GM21360 (cell line): ENCODE results near the gene SOX12.
"Not testable (repeated sequence)": the region's sequence is repeated elsewhere in the genome, so short reads cannot be mapped to it uniquely, and the experiment has no call there.

ENCODE experiments used
- ATAC-seq: cut with Tn5 transposase; IDR thresholded peaks from one replicate; pipeline ENCODE4 v1.9.1; 2021; ENCODE audit warnings: mild to moderate bottlenecking, moderate library complexity; ENCODE audit not compliant: unreplicated experiment

SOX12 gene

GRCh38 chr20:328027-328974 lies 2.9 kb downstream of the SOX12 start:
- no peak for ATAC-seq

GRCh38 chr20:328975-329695 lies 3.8 kb downstream of the SOX12 start:
- no peak for ATAC-seq

- no peak for ATAC-seq
Measured at GRCh38 chr20:329851-330232, 4.5 kb downstream of the SOX12 start.

- ATAC-seq: no peak
Measured at GRCh38 chr20:330233-331149, 5.1 kb downstream of the SOX12 start.

GRCh38 chr20:334578-334977 lies 9.2 kb downstream of the SOX12 start:
- ATAC-seq: no peak

GRCh38 chr20:336040-336439 lies 10.7 kb downstream of the SOX12 start:
- ATAC-seq: not testable (repeated sequence)

- ATAC-seq: no peak
Measured at GRCh38 chr20:341682-342081, 16.3 kb downstream of the SOX12 start.

- no peak for ATAC-seq
Measured at GRCh38 chr20:343107-343506, 17.8 kb downstream of the SOX12 start.

GRCh38 chr20:346033-346639 lies 20.8 kb downstream of the SOX12 start:
- ATAC-seq: no peak

GRCh38 chr20:346640-347316 lies 21.4 kb downstream of the SOX12 start, which contains the start of gene NRSN2:
Gene NRSN2, plus strand, starts transcription at chr20:347111. Its CDS starts 2,533 bp downstream, at chr20:349644.
- peak; percentile 33 for ATAC-seq

- ATAC-seq: peak; percentile 4
Measured at GRCh38 chr20:347317-347639, 21.9 kb downstream of the SOX12 start.

GRCh38 chr20:347640-348484 lies 22.5 kb downstream of the SOX12 start:
- ATAC-seq: peak; percentile 65

GRCh38 chr20:348972-349841 lies 23.9 kb downstream of the SOX12 start:
- ATAC-seq: no peak

GRCh38 chr20:353166-353565 lies 27.8 kb downstream of the SOX12 start:
- ATAC-seq: no peak

GRCh38 chr20:354298-354977 lies 29.1 kb downstream of the SOX12 start:
- peak; percentile 86 for ATAC-seq

GRCh38 chr20:356154-356553 lies 30.8 kb downstream of the SOX12 start:
- ATAC-seq: not testable (repeated sequence)

- no peak for ATAC-seq
Measured at GRCh38 chr20:356745-357144, 31.4 kb downstream of the SOX12 start.
